Measurements from ENCODE around the gene OLFML3. TPM values are rescaled to one million over a fixed set of nuclear protein-coding genes. Genes with fewer than 3 reads are reported as not detected.

The OLFML3 gene
- total and polyA plus RNA-seq, 2 donors (not counting 1 experiment from before 2014, with no cell fraction given) = 0.32 TPM; not detected in 1

GRCh38 chr1:113990961-113991360 lies 11.7 kb downstream of the OLFML3 start:
- peaks cover 9% of the 10 kb centered on the region for H3K4me1 Mint-ChIP-seq
- POLR2A ChIA-PET = no interaction called here
- Histone ChIP-seq H3K4me3 (ENCODE audit: control extremely low read depth in 1 of 5, extremely low read depth in 1 of 5, insufficient read depth in 1 of 5, low read depth in 2 of 5, low read length in 4 of 5) (no peak overlapping the region), H3K27ac (ENCODE audit: low read length in 2 of 2) (no peak overlapping the region), H3K27me3 (replicated peaks in 1 of 4; ENCODE audit: control extremely low read depth in 1 of 4, control insufficient read depth in 3 of 4, insufficient read depth in 4 of 4, low read length in 3 of 4) (no peaks in the 10 kb centered on the region), H3K9me3 (ENCODE audit: control extremely low read depth in 1 of 3, control insufficient read depth in 2 of 3, insufficient read depth in 1 of 3, low read length in 2 of 3) (peaks cover 0 to 27% (median 16%) of the 10 kb centered on the region in 3 donors), H3K9ac (ENCODE audit: low read length) (no peak overlapping the region), H4K20me1 (ENCODE audit: control insufficient read depth, insufficient read depth, low read length, poor library complexity, severe bottlenecking) (no peaks in the 10 kb centered on the region), H3K4me2 (replicated peaks; ENCODE audit: low read depth, low read length, poor library complexity, severe bottlenecking) (no peak overlapping the region), H3K79me2 (ENCODE audit: control insufficient read depth, insufficient read depth, low read length) (no peaks in the 10 kb centered on the region), H2AFZ (ENCODE audit: insufficient read depth, low read depth, low read length, poor library complexity, severe bottlenecking) (no peak overlapping the region), H3K36me3 (replicated peaks in 1 of 2; ENCODE audit: control extremely low read depth in 1 of 2, control insufficient read depth in 1 of 2, extremely low read depth in 1 of 2, insufficient read depth in 2 of 2, low read length in 1 of 2) (no peaks in the 10 kb centered on the region), H3K4me1 (ENCODE audit: control insufficient read depth in 2 of 2, insufficient read depth in 2 of 2, low read length in 2 of 2) (no peaks in the 10 kb centered on the region)
- ATAC-seq (ENCODE audit: low read depth) (no peak), DNase-seq (no peak)
- peaks cover 2% of the 10 kb centered on the region for H3K27me3 Mint-ChIP-seq
- CTCF ChIA-PET = interaction anchor here (0.6 kb wide), 1 partner anchor 64 kb away, joined by 3 read pairs; no protein-coding TSS in a partner anchor
- H3K9me3 Mint-ChIP-seq (ENCODE audit: insufficient read depth) = peaks cover 8% of the 10 kb centered on the region
- intact Hi-C loops (cut with micrococcal nuclease) = no loop called here
- no peak for TF ChIP-seq EZH2 (IDR thresholded peaks at IDR 0.05; ENCODE audit: borderline replicate concordance, insufficient read depth, low read depth, low read length, poor library complexity, severe bottlenecking)
- TF ChIP-seq, protein P1, sequence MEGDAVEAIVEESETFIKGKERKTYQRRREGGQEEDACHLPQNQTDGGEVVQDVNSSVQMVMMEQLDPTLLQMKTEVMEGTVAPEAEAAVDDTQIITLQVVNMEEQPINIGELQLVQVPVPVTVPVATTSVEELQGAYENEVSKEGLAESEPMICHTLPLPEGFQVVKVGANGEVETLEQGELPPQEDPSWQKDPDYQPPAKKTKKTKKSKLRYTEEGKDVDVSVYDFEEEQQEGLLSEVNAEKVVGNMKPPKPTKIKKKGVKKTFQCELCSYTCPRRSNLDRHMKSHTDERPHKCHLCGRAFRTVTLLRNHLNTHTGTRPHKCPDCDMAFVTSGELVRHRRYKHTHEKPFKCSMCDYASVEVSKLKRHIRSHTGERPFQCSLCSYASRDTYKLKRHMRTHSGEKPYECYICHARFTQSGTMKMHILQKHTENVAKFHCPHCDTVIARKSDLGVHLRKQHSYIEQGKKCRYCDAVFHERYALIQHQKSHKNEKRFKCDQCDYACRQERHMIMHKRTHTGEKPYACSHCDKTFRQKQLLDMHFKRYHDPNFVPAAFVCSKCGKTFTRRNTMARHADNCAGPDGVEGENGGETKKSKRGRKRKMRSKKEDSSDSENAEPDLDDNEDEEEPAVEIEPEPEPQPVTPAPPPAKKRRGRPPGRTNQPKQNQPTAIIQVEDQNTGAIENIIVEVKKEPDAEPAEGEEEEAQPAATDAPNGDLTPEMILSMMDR (IDR thresholded peaks at IDR 0.05) = no peak
- no peak overlapping the region for H3K4me3 Mint-ChIP-seq
- no peak overlapping the region for H3K27ac Mint-ChIP-seq
- WGBS (ENCODE audit: insufficient coverage) = 80% methylated on average over 1 of the region's 4 CpGs

GRCh38 chr1:113991467-113991997 lies 12.3 kb downstream of the OLFML3 start:
- no peak overlapping the region for H3K9ac ChIP-seq (ENCODE audit: low read length)
- no peak overlapping the region for H3K4me3 ChIP-seq (ENCODE audit: control extremely low read depth in 1 of 5, extremely low read depth in 1 of 5, insufficient read depth in 1 of 5, low read depth in 2 of 5, low read length in 4 of 5)
- WGBS (ENCODE audit: insufficient coverage) = no CpG with 5 or more reads among the region's 5 CpGs
- Mint-ChIP-seq H3K27me3 (peaks cover 2% of the 10 kb centered on the region), H3K27ac (no peak overlapping the region), H3K4me3 (no peak overlapping the region), H3K4me1 (peaks cover 9% of the 10 kb centered on the region), H3K9me3 (ENCODE audit: insufficient read depth) (peaks cover 8% of the 10 kb centered on the region)
- DNase-seq (no peak), ATAC-seq (ENCODE audit: low read depth) (no peak)
- intact Hi-C loops (cut with micrococcal nuclease) = no loop called here
- H3K4me1 ChIP-seq (ENCODE audit: control insufficient read depth in 2 of 2, insufficient read depth in 2 of 2, low read length in 2 of 2) = no peaks in the 10 kb centered on the region
- no peaks in the 10 kb centered on the region for H3K36me3 ChIP-seq (replicated peaks in 1 of 2; ENCODE audit: control extremely low read depth in 1 of 2, control insufficient read depth in 1 of 2, extremely low read depth in 1 of 2, insufficient read depth in 2 of 2, low read length in 1 of 2)
- H4K20me1 ChIP-seq (ENCODE audit: control insufficient read depth, insufficient read depth, low read length, poor library complexity, severe bottlenecking) = no peaks in the 10 kb centered on the region
- no peaks in the 10 kb centered on the region for H3K27me3 ChIP-seq (replicated peaks in 1 of 4; ENCODE audit: control extremely low read depth in 1 of 4, control insufficient read depth in 3 of 4, insufficient read depth in 4 of 4, low read length in 3 of 4)
- H3K4me2 ChIP-seq (replicated peaks; ENCODE audit: low read depth, low read length, poor library complexity, severe bottlenecking) = no peak overlapping the region
- ChIA-PET POLR2A (no interaction called here), CTCF (no interaction called here)
- no peak overlapping the region for H2AFZ ChIP-seq (ENCODE audit: insufficient read depth, low read depth, low read length, poor library complexity, severe bottlenecking)
- no peak overlapping the region for H3K27ac ChIP-seq (ENCODE audit: low read length in 2 of 2)
- TF ChIP-seq, protein P1 (IDR thresholded peaks at IDR 0.05) = no peak
- no peak for TF ChIP-seq EZH2 (IDR thresholded peaks at IDR 0.05; ENCODE audit: borderline replicate concordance, insufficient read depth, low read depth, low read length, poor library complexity, severe bottlenecking)
- no peaks in the 10 kb centered on the region for H3K79me2 ChIP-seq (ENCODE audit: control insufficient read depth, insufficient read depth, low read length)
- peaks cover 2 to 28% (median 16%) of the 10 kb centered on the region in 3 donors for H3K9me3 ChIP-seq (ENCODE audit: control extremely low read depth in 1 of 3, control insufficient read depth in 2 of 3, insufficient read depth in 1 of 3, low read length in 2 of 3)

All from B cell (primary cell).